GM21723 (cell line): ENCODE data around the gene CACNA1B.

ENCODE experiments used
- ATAC-seq: cut with Tn5 transposase; IDR thresholded peaks from one replicate; pipeline ENCODE4 v1.9.1; 2021; ENCODE audit warnings: mild to moderate bottlenecking, moderate library complexity; ENCODE audit not compliant: unreplicated experiment

Gene CACNA1B

GRCh38 chr9:138049779-138050471 lies 172.3 kb downstream of the CACNA1B start:
- no peak for ATAC-seq

- no peak for ATAC-seq
Observed at GRCh38 chr9:138050472-138051330, 173.1 kb downstream of the CACNA1B start.

GRCh38 chr9:138051586-138052321 lies 174.2 kb downstream of the CACNA1B start:
- no peak for ATAC-seq

GRCh38 chr9:138052322-138052615 lies 174.7 kb downstream of the CACNA1B start:
- no peak for ATAC-seq

GRCh38 chr9:138052635-138053320 lies 175.2 kb downstream of the CACNA1B start:
- ATAC-seq: no peak

GRCh38 chr9:138053321-138053868 lies 175.8 kb downstream of the CACNA1B start:
- no peak for ATAC-seq

- ATAC-seq: no peak
Observed at GRCh38 chr9:138053996-138054752, 176.6 kb downstream of the CACNA1B start.

GRCh38 chr9:138057726-138058125 lies 180.1 kb downstream of the CACNA1B start:
- ATAC-seq: no peak

GRCh38 chr9:138058181-138058580 lies 180.6 kb downstream of the CACNA1B start:
- ATAC-seq: no peak

- no peak for ATAC-seq
Observed at GRCh38 chr9:138059196-138059595, 181.6 kb downstream of the CACNA1B start.

GRCh38 chr9:138060365-138060764 lies 182.8 kb downstream of the CACNA1B start:
- ATAC-seq: no peak

GRCh38 chr9:138060881-138061280 lies 183.3 kb downstream of the CACNA1B start:
- ATAC-seq: no peak

- ATAC-seq: no peak
Observed at GRCh38 chr9:138061631-138062030, 184.0 kb downstream of the CACNA1B start.

GRCh38 chr9:138062196-138062595 lies 184.6 kb downstream of the CACNA1B start:
- ATAC-seq: no peak

GRCh38 chr9:138063033-138063432 lies 185.5 kb downstream of the CACNA1B start:
- ATAC-seq: no peak

- ATAC-seq: no peak
Observed at GRCh38 chr9:138063785-138064184, 186.2 kb downstream of the CACNA1B start.

GRCh38 chr9:138064547-138064946 lies 187.0 kb downstream of the CACNA1B start:
- ATAC-seq: no peak

- ATAC-seq: no peak
Observed at GRCh38 chr9:138065287-138065686, 187.7 kb downstream of the CACNA1B start.

- ATAC-seq: no peak
Observed at GRCh38 chr9:138066049-138066448, 188.5 kb downstream of the CACNA1B start.
